Endothelial cell of umbilical vein (primary cell): Measurements from ENCODE around the gene ME3. TPM values are rescaled to one million over a fixed set of nuclear protein-coding genes. Genes with fewer than 3 reads are reported as not detected.

Experiments
- BruUV-seq: library from RNA; stranded (reverse); fragments of 400-500 nt; replicated peaks from 2 replicates; lab custom pipeline; 2021; lab: Mats Ljungman, UMichigan
- CTCF ChIA-PET: fragments of 300-600, 350-600 bp; sonication (Branson Sonifier 250); formaldehyde crosslinking; loops from one replicate; lab custom pipeline; 2021; ENCODE audit warnings: antibody characterized with exemption, inconsistent platforms; lab: Charles Lee
- POLR2A ChIA-PET: fragments of 300-600, 350-600 bp; sonication (Branson Sonifier 250); formaldehyde crosslinking; loops from one replicate; lab custom pipeline; 2021; ENCODE audit warnings: antibody characterized with exemption, inconsistent platforms; lab: Charles Lee
- DNase-seq: peaks from one replicate; pipeline ENCODE4 v3.0.0-alpha.2; 2011; ENCODE audit warnings: low read depth, low spot score
- FAIRE-seq: peaks from 2 replicates; lab custom pipeline; 2011; peaks lifted over from hg19 to GRCh38; lab: Jason Lieb, UNC
- H2AFZ ChIP-seq: 2 replicates; pipeline ENCODE4 v1.6.0; 2012; ENCODE audit warnings: low read depth, low read length, control low read depth, inconsistent platforms
- H3K27ac ChIP-seq: 2 replicates; pipeline ENCODE4 v1.5.1; 2011; ENCODE audit warnings: low read depth, mild to moderate bottlenecking, control low read depth, low read length, moderate library complexity; ENCODE audit not compliant: insufficient read depth
- H3K27me3 ChIP-seq, 2 experiments: 2 replicates each; pipeline versions ENCODE4 v1.6.0 to v1.6.1; 2011; ENCODE audit warnings: low read length in 2 of 2, mixed read lengths in 1 of 2; ENCODE audit not compliant: control insufficient read depth in 2 of 2, insufficient read depth in 2 of 2
- H3K36me3 ChIP-seq, 2 experiments: 2 replicates in 1 of 2; 3 replicates in 1 of 2; pipeline ENCODE4 v1.5.1; 2011; ENCODE audit warnings: low read length in 2 of 2, mild to moderate bottlenecking in 1 of 2, moderate library complexity in 1 of 2; ENCODE audit not compliant: control insufficient read depth in 2 of 2, insufficient read depth in 2 of 2; ENCODE audit errors: extremely low read depth in 1 of 2
- H3K4me1 ChIP-seq: 3 replicates; pipeline ENCODE4 v1.5.1; 2011; ENCODE audit warnings: mild to moderate bottlenecking, low read length; ENCODE audit not compliant: control insufficient read depth, insufficient read depth; ENCODE audit errors: extremely low read depth
- H3K4me2 ChIP-seq: 2 replicates; pipeline ENCODE4 v1.6.1; 2011; ENCODE audit warnings: low read length, control low read depth, mixed read lengths; ENCODE audit not compliant: insufficient read depth
- H3K4me3 ChIP-seq, 3 experiments: fragments of 200-600 bp in 1 of 3; sonication (generic), shearing (Covaris generic) in 1 of 3; replicated peaks in 1 of 3; 2 replicates each; pipeline ENCODE4 v1.5.1; 2011 to 2016; ENCODE audit warnings: control low read depth in 3 of 3, low read length in 3 of 3, mild to moderate bottlenecking in 2 of 3, inconsistent platforms in 1 of 3, low read depth in 1 of 3, moderate library complexity in 1 of 3; ENCODE audit not compliant: insufficient read depth in 1 of 3
- H3K79me2 ChIP-seq: 2 replicates; pipeline ENCODE4 v1.6.0; 2012; ENCODE audit warnings: low read length, inconsistent platforms; ENCODE audit not compliant: control insufficient read depth, insufficient read depth
- H3K9ac ChIP-seq: replicated peaks from 2 replicates; pipeline ENCODE3; 2011; ENCODE audit warnings: low read length, control low read depth; ENCODE audit not compliant: insufficient read depth; ENCODE audit errors: extremely low read depth
- H3K9me1 ChIP-seq: replicated peaks from 3 replicates; pipeline ENCODE4 v1.6.0; 2011; ENCODE audit warnings: mild to moderate bottlenecking, low read length; ENCODE audit not compliant: control insufficient read depth, insufficient read depth; ENCODE audit errors: extremely low read depth
- H3K9me3 ChIP-seq: replicated peaks from 2 replicates; pipeline ENCODE4 v1.5.1; 2012; ENCODE audit warnings: low read length, inconsistent platforms; ENCODE audit not compliant: control insufficient read depth, insufficient read depth
- H4K20me1 ChIP-seq: replicated peaks from 2 replicates; pipeline ENCODE3; 2011; ENCODE audit warnings: mild to moderate bottlenecking, low read length; ENCODE audit not compliant: control insufficient read depth, insufficient read depth; ENCODE audit errors: extremely low read depth
- CTCF ChIP-seq, 2 donors: IDR thresholded peaks; 1 replicate in 1 of 2; 2 replicates in 1 of 2; pipeline ENCODE4 v1.5.1; 2011; ENCODE audit warnings: low read length in 2 of 2, mild to moderate bottlenecking in 2 of 2, moderate library complexity in 2 of 2, control low read depth in 1 of 2, inconsistent platforms in 1 of 2, low read depth in 1 of 2; ENCODE audit not compliant: insufficient read depth in 1 of 2; ENCODE audit errors: extremely low read depth in 1 of 2
- EZH2 ChIP-seq: IDR thresholded peaks from 2 replicates; pipeline ENCODE4 v1.6.1; 2012; ENCODE audit warnings: borderline replicate concordance, low read depth, mild to moderate bottlenecking, moderate library complexity, low read length, inconsistent platforms; ENCODE audit not compliant: severe bottlenecking
- FOS ChIP-seq: IDR thresholded peaks from 2 replicates; pipeline ENCODE4 v1.6.1; 2011; ENCODE audit warnings: mild to moderate bottlenecking, low read length, moderate library complexity, borderline replicate concordance; ENCODE audit not compliant: insufficient read depth
- GATA2 ChIP-seq: IDR thresholded peaks from 2 replicates; pipeline ENCODE4 v1.7.0; 2011; ENCODE audit warnings: low read depth, mild to moderate bottlenecking, moderate library complexity, mixed read lengths, low read length; ENCODE audit not compliant: insufficient read length, insufficient read depth
- JUN ChIP-seq: IDR thresholded peaks from 2 replicates; pipeline ENCODE4 v1.6.1; 2011; ENCODE audit warnings: borderline replicate concordance, low read depth; ENCODE audit not compliant: insufficient read length, insufficient read depth
- POLR2A ChIP-seq: IDR thresholded peaks from 2 replicates; pipeline ENCODE4 v1.6.1; 2012; ENCODE audit warnings: low read depth, mild to moderate bottlenecking, control low read depth, low read length
- POLR2AphosphoS5 ChIP-seq: IDR thresholded peaks from 2 replicates; pipeline ENCODE4 v1.6.1; 2012; ENCODE audit warnings: low read depth, mild to moderate bottlenecking, control low read depth, low read length, moderate library complexity; ENCODE audit not compliant: insufficient read depth
- dilution Hi-C: fragments of 300-500 bp; cut with MboI; formaldehyde crosslinking; loops from one replicate; pipeline ENCODE4 v1.15.0; 2019; ENCODE audit warnings: low sequenced_read_pairs; ENCODE audit not compliant: extremely low pct_ligation_motif_present
- intact Hi-C: fragments of 100-400 bp; cut with micrococcal nuclease; formaldehyde crosslinking; loops from one replicate; pipeline ENCODE4 v1.10.0; 2022
- polyA plus RNA-seq, 4 experiments: library from polyadenylated mRNA; depleted of rRNA in 3 of 4; stranded (reverse) in 3 of 4; unstranded in 1 of 4; fragments of >200 nt; gene quantifications; 2 replicates each; pipeline versions ENCODE4 v1.2.1 to v1.2.3, GENCODE V29; 2011 to 2012; ENCODE audit warnings: missing spikeins in 1 of 4
- total RNA-seq: library from RNA; stranded (reverse); gene quantifications from 2 replicates; pipeline ENCODE4 v1.2.3, GENCODE V29; 2021

Gene ME3
- total and polyA plus RNA-seq, 2 donors (not counting 3 experiments of a cell fraction or from before 2014, with no cell fraction given) = 26.9 to 30.4 TPM

GRCh38 chr11:86595955-86596354 lies 76.5 kb downstream of the ME3 start:
- Histone ChIP-seq H3K27ac (peak overlapping the region; percentile 45), H4K20me1 (no peaks in the 10 kb centered on the region), H3K9me1 (no peaks in the 10 kb centered on the region), H3K4me1 (peaks cover 49% of the 10 kb centered on the region), H3K4me2 (no peak overlapping the region), H3K9ac (peak overlapping the region; percentile 41), H3K4me3 (no peak overlapping the region), H2AFZ (no peak overlapping the region), H3K27me3 (no peaks in the 10 kb centered on the region), H3K9me3 (no peaks in the 10 kb centered on the region), H3K79me2 (no peaks in the 10 kb centered on the region), H3K36me3 (no peaks in the 10 kb centered on the region)
- no peak for FAIRE-seq
- POLR2A ChIA-PET = interaction anchor here (1.2 kb wide), 1 partner anchor 80 kb away, joined by 3 read pairs; no protein-coding TSS in a partner anchor
- dilution Hi-C loops (loop anchor here (25.0 kb wide), 1 partner anchor 109 kb away; no protein-coding TSS in a partner anchor), intact Hi-C loops (no loop called here)
- BruUV-seq = no TSS peak
- DNase-seq = no peak
- TF ChIP-seq GATA2 = no peak
- no peak for TF ChIP-seq CTCF (IDR thresholded peaks at IDR 0.05; ENCODE audit: extremely low read depth in 1 of 2, insufficient read depth in 1 of 2, low read depth in 1 of 2, low read length in 2 of 2)
- no peak for TF ChIP-seq POLR2A
- CTCF ChIA-PET = interaction anchor here (7.0 kb wide), 1 partner anchor 11 kb away, joined by 67 read pairs; no protein-coding TSS in a partner anchor

DNA sequence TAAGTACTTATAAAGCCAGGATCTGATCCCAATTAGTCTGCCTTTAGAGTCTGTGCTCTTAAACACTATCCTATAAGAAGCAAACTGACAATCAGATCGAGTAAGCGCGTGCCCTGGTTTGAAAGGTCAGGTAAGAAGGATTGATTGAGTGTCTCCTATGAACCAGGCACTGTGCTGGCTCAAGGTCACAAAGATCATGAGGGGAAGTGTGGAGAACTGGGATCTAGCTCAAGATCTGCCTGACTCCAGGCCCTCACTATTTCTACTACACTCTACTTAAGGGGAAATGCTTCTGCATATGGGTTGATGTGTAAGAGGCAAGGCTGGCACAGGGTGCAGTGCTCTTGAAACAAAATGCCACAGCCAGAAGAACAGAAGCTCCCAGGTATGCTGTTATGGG lies 77.0 kb downstream of the ME3 start:
- no peaks in the 10 kb centered on the region for H3K36me3 ChIP-seq
- H3K9me3 ChIP-seq = no peaks in the 10 kb centered on the region
- H3K9ac ChIP-seq = peak overlapping the region; percentile 41
- ChIA-PET POLR2A (interaction anchor here (1.2 kb wide), 1 partner anchor 79 kb away, joined by 3 read pairs; no protein-coding TSS in a partner anchor), CTCF (interaction anchor here (7.0 kb wide), 1 partner anchor 11 kb away, joined by 67 read pairs; no protein-coding TSS in a partner anchor)
- peak; percentile 33 for TF ChIP-seq GATA2
- no peak for TF ChIP-seq FOS
- TF ChIP-seq EZH2 = no peak
- no peak for TF ChIP-seq POLR2AphosphoS5
- TF ChIP-seq JUN = no peak
- no peak for TF ChIP-seq CTCF (IDR thresholded peaks at IDR 0.05; ENCODE audit: extremely low read depth in 1 of 2, insufficient read depth in 1 of 2, low read depth in 1 of 2, low read length in 2 of 2)
- TF ChIP-seq POLR2A = no peak
- H3K4me3 ChIP-seq = no peak overlapping the region
- peak; percentile 16 for DNase-seq
- H4K20me1 ChIP-seq = no peaks in the 10 kb centered on the region
- no peaks in the 10 kb centered on the region for H3K27me3 ChIP-seq
- no peak overlapping the region for H2AFZ ChIP-seq
- H3K4me2 ChIP-seq = no peak overlapping the region
- BruUV-seq = no TSS peak
- peaks cover 49% of the 10 kb centered on the region for H3K4me1 ChIP-seq
- intact Hi-C loops (no loop called here), dilution Hi-C loops (loop anchor here (25.0 kb wide), 1 partner anchor 108 kb away; no protein-coding TSS in a partner anchor)
- no peaks in the 10 kb centered on the region for H3K9me1 ChIP-seq
- no peak for FAIRE-seq
- H3K79me2 ChIP-seq = no peaks in the 10 kb centered on the region
- peak overlapping the region; percentile 45 for H3K27ac ChIP-seq
